Measurements from ENCODE around the gene SRSF9.
"Not testable (repeated sequence)": the region's sequence is repeated elsewhere in the genome, so short reads cannot be mapped to it uniquely, and the experiment has no call there.

SRSF9 gene

GRCh38 chr12:120468821-120469449 is 613 bp downstream of the SRSF9 start:
- H3K4me1 Mint-ChIP-seq (ENCODE audit: low read depth) = peaks cover 66% of the 10 kb centered on the region
- H3K27me3 Mint-ChIP-seq = no peaks in the 10 kb centered on the region
- H3K27ac Mint-ChIP-seq = peak overlapping the region; percentile 77
- H3K4me3 Mint-ChIP-seq = peak overlapping the region; percentile 91
- no peaks in the 10 kb centered on the region for H3K9me3 Mint-ChIP-seq
- H3K36me3 Mint-ChIP-seq (ENCODE audit: low read depth) = peaks cover 41% of the 10 kb centered on the region

- Mint-ChIP-seq H3K36me3 (ENCODE audit: low read depth) (peaks cover 47% of the 10 kb centered on the region), H3K27ac (peak overlapping the region; percentile 77), H3K9me3 (no peaks in the 10 kb centered on the region), H3K4me3 (peak overlapping the region; percentile 91), H3K4me1 (ENCODE audit: low read depth) (peaks cover 63% of the 10 kb centered on the region), H3K27me3 (no peaks in the 10 kb centered on the region)
Observed at GRCh38 chr12:120468325-120468820, 1.2 kb downstream of the SRSF9 start.

DNA sequence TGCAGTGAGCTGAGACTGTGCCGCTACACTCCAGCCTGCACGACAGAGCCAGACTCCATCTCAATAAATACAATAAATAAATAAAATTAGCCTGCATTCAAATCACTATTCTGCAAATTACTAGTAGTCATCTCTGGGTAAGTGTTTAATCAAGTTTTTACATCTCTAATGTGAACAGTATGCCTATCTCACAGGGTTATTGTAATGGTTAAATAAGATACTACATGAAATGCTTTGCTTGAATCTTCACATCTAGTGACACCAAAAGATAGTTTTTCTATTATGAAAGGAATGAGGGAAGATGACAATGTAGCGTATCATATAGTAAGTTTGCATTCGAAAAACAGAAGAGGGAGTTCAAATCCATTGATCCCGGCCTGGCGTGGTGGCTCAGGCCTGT is 2.1 kb downstream of the SRSF9 start:
- no peak overlapping the region for H3K27ac Mint-ChIP-seq
- H3K36me3 Mint-ChIP-seq (ENCODE audit: low read depth) = peaks cover 56% of the 10 kb centered on the region
- H3K27me3 Mint-ChIP-seq = no peaks in the 10 kb centered on the region
- peak overlapping the region; percentile 91 for H3K4me3 Mint-ChIP-seq
- H3K4me1 Mint-ChIP-seq (ENCODE audit: low read depth) = peaks cover 57% of the 10 kb centered on the region
- no peaks in the 10 kb centered on the region for H3K9me3 Mint-ChIP-seq

DNA sequence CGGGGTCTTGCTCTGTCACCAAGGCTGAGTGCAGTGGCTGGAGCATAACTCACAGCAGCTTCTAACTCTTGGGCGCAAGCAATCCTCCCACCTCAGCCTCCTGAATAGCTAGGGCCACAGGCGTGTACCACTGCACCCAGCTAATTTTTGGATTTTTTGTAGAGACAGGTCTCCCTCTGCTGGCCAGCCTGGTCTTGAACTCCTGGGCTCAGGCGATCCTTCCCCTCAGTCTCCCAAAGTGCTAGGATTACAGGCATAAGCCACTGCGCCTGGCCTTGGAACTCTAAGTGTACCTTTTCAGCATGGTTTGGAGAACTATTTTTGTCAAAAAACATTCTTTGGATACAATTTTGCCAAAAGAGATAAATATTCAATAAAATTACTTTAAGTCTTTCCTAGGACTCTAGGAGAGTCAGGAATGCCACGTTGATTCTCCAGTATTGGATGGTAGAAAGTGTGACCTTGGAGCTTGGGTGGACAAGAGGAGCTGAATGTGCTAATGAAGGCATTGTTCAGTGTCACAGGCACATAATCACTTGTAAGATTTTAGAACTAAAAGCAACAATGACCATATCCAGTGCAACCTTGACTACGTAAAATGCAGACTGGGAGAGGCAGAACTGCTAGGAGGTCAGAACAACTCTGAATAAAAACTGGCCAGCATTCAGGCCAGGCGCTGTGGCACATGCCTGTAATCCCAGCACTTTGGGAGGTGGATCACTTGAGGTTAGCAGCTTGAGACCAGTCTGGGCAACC is 2.8 kb downstream of the SRSF9 start:
- peaks cover 51% of the 10 kb centered on the region for H3K4me1 Mint-ChIP-seq (ENCODE audit: low read depth)
- no peaks in the 10 kb centered on the region for H3K27me3 Mint-ChIP-seq
- peaks cover 63% of the 10 kb centered on the region for H3K36me3 Mint-ChIP-seq (ENCODE audit: low read depth)
- no peaks in the 10 kb centered on the region for H3K9me3 Mint-ChIP-seq
- H3K4me3 Mint-ChIP-seq = peak overlapping the region; percentile 14
- peak overlapping the region; percentile 50 for H3K27ac Mint-ChIP-seq

GRCh38 chr12:120465756-120466155 is 3.8 kb downstream of the SRSF9 start:
- Mint-ChIP-seq H3K27me3 (no peaks in the 10 kb centered on the region), H3K9me3 (no peaks in the 10 kb centered on the region), H3K27ac (peak overlapping the region; percentile 53), H3K4me3 (no peak overlapping the region), H3K4me1 (ENCODE audit: low read depth) (peaks cover 44% of the 10 kb centered on the region), H3K36me3 (ENCODE audit: low read depth) (peaks cover 68% of the 10 kb centered on the region)

DNA sequence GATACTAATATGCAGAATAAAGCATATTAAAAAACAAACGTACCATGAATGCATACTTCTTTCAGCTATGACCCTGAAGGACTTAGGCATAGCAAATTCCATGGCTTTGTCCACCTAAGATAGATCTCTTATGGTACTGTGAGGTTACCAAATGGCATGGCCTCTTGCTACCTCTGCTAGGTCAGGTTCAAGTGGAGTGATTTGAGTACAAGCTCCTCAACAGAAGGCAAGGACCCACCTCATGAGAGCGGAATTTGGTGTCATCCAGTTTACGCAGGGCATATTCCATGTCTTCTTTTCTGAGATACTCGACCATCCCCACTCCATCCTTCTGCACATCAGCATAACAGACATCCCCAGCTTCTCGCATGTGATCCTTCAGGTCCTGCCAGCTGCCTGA is 5.8 kb downstream of the SRSF9 start:
- Mint-ChIP-seq H3K4me1 (ENCODE audit: low read depth) (peaks cover 36% of the 10 kb centered on the region), H3K27ac (peak overlapping the region; percentile 55), H3K4me3 (no peak overlapping the region), H3K36me3 (ENCODE audit: low read depth) (peaks cover 81% of the 10 kb centered on the region), H3K9me3 (no peaks in the 10 kb centered on the region), H3K27me3 (no peaks in the 10 kb centered on the region)

DNA sequence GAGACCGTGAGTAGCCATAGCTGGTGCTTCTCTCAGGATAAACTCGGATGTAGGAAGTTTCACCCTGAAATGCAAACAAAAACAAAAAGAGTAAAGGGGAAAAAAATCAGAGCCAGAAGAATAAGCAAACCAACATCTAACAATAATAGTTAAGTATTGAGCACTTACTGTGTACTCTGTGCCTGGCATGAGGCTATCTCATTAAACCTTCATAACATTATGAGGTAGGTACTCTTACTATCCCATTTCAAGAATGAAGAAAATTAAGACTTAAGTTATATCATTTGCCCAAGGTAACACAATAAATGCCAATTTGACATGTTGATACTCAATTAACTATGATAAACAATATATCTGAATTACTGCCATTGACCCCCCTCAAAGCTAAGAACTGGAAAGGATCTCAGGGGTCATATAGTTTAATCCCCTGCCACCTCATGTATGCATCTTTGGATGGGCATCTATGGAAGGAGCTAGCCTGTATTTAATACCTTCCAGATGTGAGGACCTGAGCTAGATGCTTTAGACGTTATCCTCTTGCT is 7.4 kb downstream of the SRSF9 start:
- Mint-ChIP-seq H3K36me3 (ENCODE audit: low read depth) (peaks cover 79% of the 10 kb centered on the region), H3K27ac (peak overlapping the region; percentile 76), H3K9me3 (no peaks in the 10 kb centered on the region), H3K27me3 (no peaks in the 10 kb centered on the region), H3K4me3 (no peak overlapping the region), H3K4me1 (ENCODE audit: low read depth) (peaks cover 25% of the 10 kb centered on the region)

DNA sequence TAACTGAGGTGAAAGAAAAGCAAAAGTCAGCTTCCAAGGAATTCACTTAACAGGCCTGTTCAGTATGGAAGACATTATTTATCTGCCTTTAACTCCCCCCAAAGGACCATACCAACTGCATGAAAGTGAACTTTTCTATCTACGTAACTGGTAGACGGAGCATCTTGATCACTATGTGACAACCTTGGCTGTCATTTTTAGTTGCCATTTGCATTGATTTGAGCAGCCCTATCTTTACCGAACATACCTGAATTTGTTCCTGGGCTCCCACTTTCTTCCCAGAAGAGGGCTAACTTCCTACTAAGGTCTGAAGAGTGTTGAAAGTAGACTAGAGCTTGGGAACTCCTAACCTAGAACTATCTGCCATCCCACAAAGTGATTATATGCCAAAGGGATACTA is 9.4 kb downstream of the SRSF9 start:
- no peaks in the 10 kb centered on the region for H3K27me3 Mint-ChIP-seq
- no peaks in the 10 kb centered on the region for H3K9me3 Mint-ChIP-seq
- peaks cover 74% of the 10 kb centered on the region for H3K36me3 Mint-ChIP-seq (ENCODE audit: low read depth)
- H3K4me3 Mint-ChIP-seq = no peak overlapping the region
- H3K4me1 Mint-ChIP-seq (ENCODE audit: low read depth) = peaks cover 5% of the 10 kb centered on the region
- no peak overlapping the region for H3K27ac Mint-ChIP-seq

- Mint-ChIP-seq H3K4me1 (ENCODE audit: low read depth) (peaks cover 9% of the 10 kb centered on the region), H3K27ac (peak overlapping the region; percentile 60), H3K36me3 (ENCODE audit: low read depth) (peaks cover 49% of the 10 kb centered on the region), H3K27me3 (no peaks in the 10 kb centered on the region), H3K4me3 (no peak overlapping the region), H3K9me3 (no peaks in the 10 kb centered on the region)
Observed at GRCh38 chr12:120457133-120457532, 12.4 kb downstream of the SRSF9 start.

DNA sequence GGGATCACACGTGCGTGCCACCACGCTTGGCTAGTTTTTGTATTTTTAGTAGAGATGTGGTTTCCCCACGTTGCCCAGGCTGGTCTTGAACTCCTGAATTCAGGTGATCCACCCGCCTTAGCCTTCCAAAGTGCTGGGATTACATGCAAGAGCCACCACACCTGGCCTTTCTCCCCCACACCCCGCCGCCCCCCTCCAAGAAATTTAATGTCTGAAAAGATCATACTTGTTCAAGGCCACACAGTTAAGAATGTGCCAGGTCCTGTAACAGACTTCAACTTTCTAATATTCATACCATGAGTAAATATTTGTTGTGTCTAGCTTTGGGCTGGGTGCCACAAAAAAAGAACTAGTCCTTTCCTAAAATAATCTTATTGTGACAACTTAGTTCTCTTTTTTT is 14.2 kb downstream of the SRSF9 start:
- no peaks in the 10 kb centered on the region for H3K27me3 Mint-ChIP-seq

DNA sequence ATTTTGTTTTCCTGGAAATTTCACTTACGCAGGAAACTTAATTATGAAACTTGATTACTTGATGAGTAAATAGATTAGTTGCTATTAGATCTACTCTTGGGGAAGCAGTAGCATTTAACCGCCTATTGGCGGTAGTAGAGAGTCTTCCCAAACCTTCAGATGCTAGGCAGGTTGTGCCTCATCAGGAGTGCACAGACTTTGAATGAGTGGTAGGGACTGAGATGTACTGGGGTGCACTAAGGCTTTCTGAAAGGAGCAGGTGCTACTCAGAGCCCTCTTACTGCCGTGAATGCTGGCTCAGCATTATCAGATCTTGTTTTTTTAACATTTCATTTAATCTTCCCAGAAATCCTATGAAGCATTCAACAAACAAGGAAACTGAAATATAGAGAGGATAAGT is 15.6 kb downstream of the SRSF9 start:
- Mint-ChIP-seq H3K4me3 (no peak overlapping the region), H3K27me3 (no peaks in the 10 kb centered on the region), H3K27ac (no peak overlapping the region), H3K9me3 (no peaks in the 10 kb centered on the region), H3K36me3 (ENCODE audit: low read depth) (peaks cover 42% of the 10 kb centered on the region), H3K4me1 (ENCODE audit: low read depth) (peaks cover 14% of the 10 kb centered on the region)

More for the DNA sequence above, 14.2 kb downstream of the SRSF9 start:
- H3K4me3 Mint-ChIP-seq = no peak overlapping the region
- H3K9me3 Mint-ChIP-seq = no peaks in the 10 kb centered on the region
- peaks cover 9% of the 10 kb centered on the region for H3K4me1 Mint-ChIP-seq (ENCODE audit: low read depth)
- no peak overlapping the region for H3K27ac Mint-ChIP-seq
- H3K36me3 Mint-ChIP-seq (ENCODE audit: low read depth) = peaks cover 41% of the 10 kb centered on the region

DNA sequence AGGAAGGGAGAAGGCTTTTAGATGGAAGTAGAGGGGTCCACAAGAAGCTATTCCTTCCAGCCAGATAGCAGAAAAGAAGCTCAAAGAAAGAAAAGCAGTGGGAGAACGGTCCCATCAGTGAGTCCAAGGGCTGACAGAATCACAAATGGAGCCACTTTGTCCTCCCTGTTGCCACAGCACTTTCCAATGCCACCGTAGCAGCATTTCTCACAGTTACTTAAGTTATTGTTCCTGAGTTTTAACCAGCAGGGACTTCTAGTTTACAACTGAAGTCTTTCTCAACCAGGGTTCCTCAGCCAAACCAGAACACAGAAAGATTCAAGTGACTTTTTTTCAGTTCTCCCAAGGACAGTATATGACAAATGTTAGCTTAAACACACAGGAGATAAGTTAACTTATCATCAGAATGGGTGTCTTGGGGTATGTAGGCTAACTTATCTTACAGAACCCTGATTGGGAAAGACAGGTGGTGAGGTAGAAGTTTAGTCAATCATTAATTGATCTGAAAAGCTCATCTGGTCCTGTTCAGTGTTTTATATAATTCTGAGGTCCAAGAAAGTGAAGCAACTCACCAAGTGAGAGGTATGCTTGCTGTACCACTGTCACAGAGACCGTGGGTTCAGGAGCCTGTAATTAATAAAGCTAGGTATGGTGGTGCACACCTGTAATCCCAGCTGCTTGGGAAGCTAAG is 16.3 kb downstream of the SRSF9 start:
- peaks cover 39% of the 10 kb centered on the region for H3K36me3 Mint-ChIP-seq (ENCODE audit: low read depth)
- H3K4me3 Mint-ChIP-seq = no peak overlapping the region
- H3K27ac Mint-ChIP-seq = no peak overlapping the region
- H3K27me3 Mint-ChIP-seq = no peaks in the 10 kb centered on the region
- H3K4me1 Mint-ChIP-seq (ENCODE audit: low read depth) = peaks cover 17% of the 10 kb centered on the region
- no peaks in the 10 kb centered on the region for H3K9me3 Mint-ChIP-seq

DNA sequence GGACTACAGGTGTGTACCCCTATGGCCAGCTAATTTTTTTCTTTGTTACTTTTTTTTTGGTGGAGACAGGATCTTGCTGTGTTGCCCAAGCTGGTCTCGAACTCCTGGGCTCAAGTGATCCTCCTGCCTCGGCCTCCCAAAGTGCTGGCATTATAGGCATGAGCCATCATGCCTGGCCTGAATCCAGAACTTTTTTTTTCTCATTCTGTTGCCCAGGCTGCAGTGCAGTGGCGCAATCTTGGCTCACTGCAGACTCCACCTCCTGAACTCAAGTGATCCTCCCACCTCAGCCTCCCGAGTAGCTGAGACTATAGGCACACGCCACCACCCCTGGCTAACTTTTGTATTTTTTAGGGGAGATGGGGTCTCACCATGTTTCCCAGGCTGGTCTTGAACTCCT is 17.0 kb downstream of the SRSF9 start:
- H3K27me3 Mint-ChIP-seq, H3K4me3 Mint-ChIP-seq, H3K9me3 Mint-ChIP-seq, H3K27ac Mint-ChIP-seq: not testable (repeated sequence)
- Mint-ChIP-seq H3K36me3 (ENCODE audit: low read depth) (peaks cover 45% of the 10 kb centered on the region), H3K4me1 (ENCODE audit: low read depth) (peaks cover 23% of the 10 kb centered on the region)

GRCh38 chr12:120447992-120448391 is 21.6 kb downstream of the SRSF9 start:
- H3K36me3 Mint-ChIP-seq (ENCODE audit: low read depth) = peaks cover 58% of the 10 kb centered on the region
- H3K27me3 Mint-ChIP-seq = peaks cover 4% of the 10 kb centered on the region
- H3K4me1 Mint-ChIP-seq (ENCODE audit: low read depth) = peaks cover 45% of the 10 kb centered on the region
- no peaks in the 10 kb centered on the region for H3K9me3 Mint-ChIP-seq
- no peak overlapping the region for H3K27ac Mint-ChIP-seq
- H3K4me3 Mint-ChIP-seq = peak overlapping the region; percentile 99

GRCh38 chr12:120446844-120447178 is 22.7 kb downstream of the SRSF9 start:
- not testable (repeated sequence) for H3K27me3 Mint-ChIP-seq, H3K9me3 Mint-ChIP-seq
- Mint-ChIP-seq H3K4me1 (ENCODE audit: low read depth) (peaks cover 48% of the 10 kb centered on the region), H3K4me3 (peak overlapping the region; percentile 99), H3K36me3 (ENCODE audit: low read depth) (peaks cover 66% of the 10 kb centered on the region), H3K27ac (peak overlapping the region; percentile 97)
